WERI-Rb-1 (cell line): ENCODE measurements around the gene CDH4.

Experiments
- DNase-seq: peaks from one replicate; pipeline ENCODE4 v3.0.0-alpha.2; 2020
- H3K27ac ChIP-seq: fragments of 250-450 bp; sonication (Bioruptor Pico); 2 replicates; pipeline ENCODE4 v1.5.1; 2020; ENCODE audit warnings: mild to moderate bottlenecking, moderate library complexity
- H3K27me3 ChIP-seq: fragments of 250-450 bp; sonication (Bioruptor Pico); 2 replicates; pipeline ENCODE4 v1.5.1; 2021; ENCODE audit warnings: mild to moderate bottlenecking, low read depth, moderate library complexity; ENCODE audit not compliant: insufficient read depth, severe bottlenecking
- H3K36me3 ChIP-seq: fragments of 250-450 bp; sonication (Bioruptor Pico); 2 replicates; pipeline ENCODE4 v1.5.1; 2020; ENCODE audit warnings: mild to moderate bottlenecking, moderate library complexity
- H3K4me3 ChIP-seq: 2 replicates; pipeline ENCODE4 v1.5.1; 2011; ENCODE audit warnings: low read depth, mild to moderate bottlenecking, control low read depth, low read length
- H3K9me3 ChIP-seq: fragments of 250-450 bp; sonication (Bioruptor Pico); 2 replicates; pipeline ENCODE4 v1.5.1; 2021; ENCODE audit warnings: mild to moderate bottlenecking, moderate library complexity; ENCODE audit not compliant: severe bottlenecking
- TF ChIP-seq, protein P1 (sequence below): IDR thresholded peaks from 2 replicates; pipeline ENCODE4 v1.5.1; 2011; ENCODE audit warnings: low read depth, mild to moderate bottlenecking, control low read depth, inconsistent platforms, low read length

CDH4 gene

DNA sequence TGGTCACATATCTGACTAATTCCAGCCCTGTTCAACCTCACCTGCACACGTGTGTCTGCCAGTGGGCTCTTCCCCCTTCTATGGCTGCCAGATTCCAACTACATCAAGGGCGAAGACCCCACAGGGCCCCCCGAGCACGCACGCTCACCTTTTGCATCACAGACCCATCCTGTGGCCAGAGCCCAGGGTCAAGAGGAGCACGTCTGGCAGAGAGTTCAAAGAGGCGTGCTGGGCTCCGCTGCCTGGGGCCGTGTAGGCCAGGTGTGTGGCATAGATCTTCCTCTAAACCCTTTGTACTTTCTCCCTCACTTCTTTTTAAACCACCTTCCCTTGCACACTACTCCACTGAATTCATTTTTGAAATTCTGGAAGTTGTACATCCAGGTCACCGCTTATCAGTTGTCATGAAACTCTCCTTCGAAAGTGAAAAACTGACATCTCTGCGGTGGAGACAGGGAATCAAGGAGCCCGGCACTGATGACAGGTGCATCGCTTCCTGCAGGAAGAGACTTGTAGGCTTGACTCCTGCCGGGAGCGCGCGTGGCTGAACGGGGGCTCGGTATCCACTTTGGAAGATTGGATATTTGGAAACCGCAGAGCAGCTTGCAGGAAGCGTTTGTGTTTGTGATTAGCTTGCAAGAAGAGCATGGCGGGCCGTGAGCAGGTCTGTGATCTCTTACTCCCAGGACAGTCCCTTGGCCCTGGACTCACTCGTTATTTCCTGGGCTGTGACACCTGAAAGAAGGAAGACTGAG lies 397.2 kb downstream of the CDH4 start:
- Histone ChIP-seq H3K27me3 (peaks cover 77% of the 10 kb centered on the region), H3K27ac (no peak overlapping the region), H3K9me3 (no peaks in the 10 kb centered on the region), H3K36me3 (no peaks in the 10 kb centered on the region), H3K4me3 (no peak overlapping the region)
- no peak for DNase-seq
- TF ChIP-seq, protein P1, sequence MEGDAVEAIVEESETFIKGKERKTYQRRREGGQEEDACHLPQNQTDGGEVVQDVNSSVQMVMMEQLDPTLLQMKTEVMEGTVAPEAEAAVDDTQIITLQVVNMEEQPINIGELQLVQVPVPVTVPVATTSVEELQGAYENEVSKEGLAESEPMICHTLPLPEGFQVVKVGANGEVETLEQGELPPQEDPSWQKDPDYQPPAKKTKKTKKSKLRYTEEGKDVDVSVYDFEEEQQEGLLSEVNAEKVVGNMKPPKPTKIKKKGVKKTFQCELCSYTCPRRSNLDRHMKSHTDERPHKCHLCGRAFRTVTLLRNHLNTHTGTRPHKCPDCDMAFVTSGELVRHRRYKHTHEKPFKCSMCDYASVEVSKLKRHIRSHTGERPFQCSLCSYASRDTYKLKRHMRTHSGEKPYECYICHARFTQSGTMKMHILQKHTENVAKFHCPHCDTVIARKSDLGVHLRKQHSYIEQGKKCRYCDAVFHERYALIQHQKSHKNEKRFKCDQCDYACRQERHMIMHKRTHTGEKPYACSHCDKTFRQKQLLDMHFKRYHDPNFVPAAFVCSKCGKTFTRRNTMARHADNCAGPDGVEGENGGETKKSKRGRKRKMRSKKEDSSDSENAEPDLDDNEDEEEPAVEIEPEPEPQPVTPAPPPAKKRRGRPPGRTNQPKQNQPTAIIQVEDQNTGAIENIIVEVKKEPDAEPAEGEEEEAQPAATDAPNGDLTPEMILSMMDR: no peak

GRCh38 chr20:61649860-61650162 lies 397.8 kb downstream of the CDH4 start:
- TF ChIP-seq, protein P1: no peak
- H3K27me3 ChIP-seq: peaks cover 77% of the 10 kb centered on the region
- H3K27ac ChIP-seq: no peak overlapping the region

GRCh38 chr20:61650912-61651733 lies 399.1 kb downstream of the CDH4 start:
- Histone ChIP-seq H3K27ac (no peak overlapping the region), H3K27me3 (peaks cover 75% of the 10 kb centered on the region)

More at GRCh38 chr20:61649860-61650162, 397.8 kb downstream of the CDH4 start:
- no peak overlapping the region for H3K4me3 ChIP-seq
- H3K9me3 ChIP-seq: no peaks in the 10 kb centered on the region
- DNase-seq: no peak
- no peaks in the 10 kb centered on the region for H3K36me3 ChIP-seq

GRCh38 chr20:61652146-61652545 lies 400.1 kb downstream of the CDH4 start:
- Histone ChIP-seq H3K9me3 (no peaks in the 10 kb centered on the region), H3K27ac (no peak overlapping the region), H3K4me3 (no peak overlapping the region), H3K36me3 (no peaks in the 10 kb centered on the region), H3K27me3 (peaks cover 78% of the 10 kb centered on the region)
- DNase-seq: no peak
- TF ChIP-seq, protein P1: no peak

More at GRCh38 chr20:61650912-61651733, 399.1 kb downstream of the CDH4 start:
- no peaks in the 10 kb centered on the region for H3K36me3 ChIP-seq
- no peak for DNase-seq
- TF ChIP-seq, protein P1: no peak
- H3K9me3 ChIP-seq: no peaks in the 10 kb centered on the region
- no peak overlapping the region for H3K4me3 ChIP-seq

DNA sequence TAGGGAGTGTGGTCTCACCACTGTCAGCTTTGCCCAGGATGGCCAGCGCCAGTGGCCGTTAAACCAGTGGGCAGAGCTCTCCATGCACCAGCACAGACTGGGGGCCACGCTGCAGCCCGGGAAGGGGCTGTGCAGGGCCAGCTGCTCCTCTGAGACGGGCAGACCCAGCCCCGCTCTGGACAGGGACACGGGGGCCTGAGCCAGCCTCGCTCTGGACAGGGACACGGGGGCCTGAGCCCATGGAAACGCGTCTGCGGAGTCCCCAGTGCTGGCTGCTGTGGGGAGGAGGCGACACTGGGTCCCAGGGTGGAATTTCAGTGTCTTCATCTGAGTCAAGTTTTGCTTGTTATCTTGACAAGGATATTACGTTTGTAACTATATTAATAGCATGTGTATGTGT lies 402.7 kb downstream of the CDH4 start:
- DNase-seq: no peak
- Histone ChIP-seq H3K9me3 (no peaks in the 10 kb centered on the region), H3K36me3 (no peaks in the 10 kb centered on the region), H3K27ac (no peak overlapping the region), H3K27me3 (peaks cover 78% of the 10 kb centered on the region), H3K4me3 (no peak overlapping the region)
- TF ChIP-seq, protein P1: no peak
